ENCODE data around the gene MAN1A2. TPM values are rescaled to one million over a fixed set of nuclear protein-coding genes. Genes with fewer than 3 reads are reported as not detected.

MAN1A2 gene
- total RNA-seq, 1 donor from 2014 or later: 43.5 TPM

DNA sequence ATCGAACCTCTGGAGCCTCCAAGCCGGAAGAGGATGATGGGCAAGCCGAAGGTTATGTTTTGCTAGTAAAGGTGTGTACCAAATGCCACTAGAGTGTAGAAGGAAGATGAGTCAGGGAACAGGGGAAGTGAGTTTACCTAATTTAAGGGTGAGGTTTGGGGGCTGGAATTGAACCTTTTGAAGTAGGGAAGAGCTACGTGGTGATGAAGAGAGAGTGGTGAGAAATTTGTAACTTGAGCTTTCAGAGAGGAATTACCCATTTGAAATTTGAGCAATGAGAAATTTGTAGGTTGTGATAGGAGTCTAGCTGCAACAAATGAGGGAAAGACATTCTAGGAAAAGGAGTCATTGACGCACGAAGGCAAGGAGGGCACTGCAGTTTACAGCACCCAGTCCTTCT lies 168.6 kb downstream of the MAN1A2 start:
- Mint-ChIP-seq H3K36me3 (ENCODE audit: low read depth, unreplicated experiment) (no peaks in the 10 kb centered on the region), H3K27me3 (ENCODE audit: low read depth, unreplicated experiment) (no peaks in the 10 kb centered on the region), H3K4me1 (ENCODE audit: low read depth, unreplicated experiment) (no peaks in the 10 kb centered on the region), H3K27ac (ENCODE audit: unreplicated experiment) (no peak overlapping the region), H3K4me3 (ENCODE audit: unreplicated experiment) (no peak overlapping the region), H3K9me3 (ENCODE audit: unreplicated experiment) (no peaks in the 10 kb centered on the region)
- no peak overlapping the region for H2AFZ ChIP-seq (ENCODE audit: low read depth, low read length)
- no peak overlapping the region for H3K9ac ChIP-seq (ENCODE audit: low read length)
- TF ChIP-seq EZH2 (IDR thresholded peaks at IDR 0.05; ENCODE audit: insufficient read depth, low read length): no peak
- TF ChIP-seq, protein P1, sequence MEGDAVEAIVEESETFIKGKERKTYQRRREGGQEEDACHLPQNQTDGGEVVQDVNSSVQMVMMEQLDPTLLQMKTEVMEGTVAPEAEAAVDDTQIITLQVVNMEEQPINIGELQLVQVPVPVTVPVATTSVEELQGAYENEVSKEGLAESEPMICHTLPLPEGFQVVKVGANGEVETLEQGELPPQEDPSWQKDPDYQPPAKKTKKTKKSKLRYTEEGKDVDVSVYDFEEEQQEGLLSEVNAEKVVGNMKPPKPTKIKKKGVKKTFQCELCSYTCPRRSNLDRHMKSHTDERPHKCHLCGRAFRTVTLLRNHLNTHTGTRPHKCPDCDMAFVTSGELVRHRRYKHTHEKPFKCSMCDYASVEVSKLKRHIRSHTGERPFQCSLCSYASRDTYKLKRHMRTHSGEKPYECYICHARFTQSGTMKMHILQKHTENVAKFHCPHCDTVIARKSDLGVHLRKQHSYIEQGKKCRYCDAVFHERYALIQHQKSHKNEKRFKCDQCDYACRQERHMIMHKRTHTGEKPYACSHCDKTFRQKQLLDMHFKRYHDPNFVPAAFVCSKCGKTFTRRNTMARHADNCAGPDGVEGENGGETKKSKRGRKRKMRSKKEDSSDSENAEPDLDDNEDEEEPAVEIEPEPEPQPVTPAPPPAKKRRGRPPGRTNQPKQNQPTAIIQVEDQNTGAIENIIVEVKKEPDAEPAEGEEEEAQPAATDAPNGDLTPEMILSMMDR (IDR thresholded peaks at IDR 0.05; ENCODE audit: insufficient read depth, low read depth, low read length): no peak
- no peak for FAIRE-seq
- no peak overlapping the region for H3K4me3 ChIP-seq (ENCODE audit: insufficient read depth, low read depth, low read length)
- no peak overlapping the region for H3K4me2 ChIP-seq (ENCODE audit: low read length)
- no peak overlapping the region for H3K27ac ChIP-seq (ENCODE audit: low read depth, low read length)
- no peak for DNase-seq (ENCODE audit: low read depth)
- no peaks in the 10 kb centered on the region for H3K9me3 ChIP-seq (ENCODE audit: insufficient read depth, low read depth, low read length)
- H4K20me1 ChIP-seq (ENCODE audit: insufficient read depth, low read length): no peaks in the 10 kb centered on the region
- H3K27me3 ChIP-seq (ENCODE audit: insufficient read depth, low read length): peaks cover 2% of the 10 kb centered on the region
- no peaks in the 10 kb centered on the region for H3K79me2 ChIP-seq (ENCODE audit: insufficient read depth, low read length)
- H3K36me3 ChIP-seq (ENCODE audit: insufficient read depth, low read length): no peaks in the 10 kb centered on the region
- no peaks in the 10 kb centered on the region for H3K4me1 ChIP-seq (ENCODE audit: insufficient read depth, low read length)

DNA sequence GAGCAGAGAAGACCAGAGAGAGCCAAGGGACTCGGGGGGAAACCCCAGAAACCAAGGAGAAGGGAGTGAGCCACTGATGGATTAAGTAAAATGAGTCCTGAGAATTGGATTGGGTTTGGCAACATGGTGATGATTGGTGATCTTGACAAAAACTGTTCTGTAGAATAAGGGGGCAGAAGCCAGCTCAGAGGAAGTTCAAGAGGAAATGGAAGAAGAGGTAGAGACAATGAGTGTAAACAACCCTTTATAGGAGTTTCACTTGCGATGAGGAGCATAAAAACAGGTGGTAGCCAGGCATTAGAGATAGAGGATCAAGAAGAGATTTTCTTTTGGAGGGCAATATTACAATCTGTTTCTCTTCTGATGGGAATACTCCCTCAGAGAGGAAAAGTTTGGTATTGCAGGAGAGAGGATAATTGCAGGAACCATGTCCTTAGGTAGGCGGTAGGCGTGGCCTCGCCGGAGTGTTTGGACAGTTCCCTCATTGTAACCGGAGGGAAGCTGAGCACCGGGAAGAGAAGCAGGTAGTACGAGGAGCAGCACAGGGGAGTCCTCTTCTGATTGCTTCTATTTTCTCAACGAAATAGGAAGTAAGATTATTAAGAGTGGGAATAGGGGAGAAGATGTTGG lies 170.2 kb downstream of the MAN1A2 start:
- no peak for FAIRE-seq
- Mint-ChIP-seq H3K4me1 (ENCODE audit: low read depth, unreplicated experiment) (no peaks in the 10 kb centered on the region), H3K36me3 (ENCODE audit: low read depth, unreplicated experiment) (no peaks in the 10 kb centered on the region), H3K27me3 (ENCODE audit: low read depth, unreplicated experiment) (no peaks in the 10 kb centered on the region), H3K4me3 (ENCODE audit: unreplicated experiment) (no peak overlapping the region), H3K9me3 (ENCODE audit: unreplicated experiment) (no peaks in the 10 kb centered on the region), H3K27ac (ENCODE audit: unreplicated experiment) (no peak overlapping the region)
- Histone ChIP-seq H3K4me2 (ENCODE audit: low read length) (no peak overlapping the region), H3K79me2 (ENCODE audit: insufficient read depth, low read length) (no peaks in the 10 kb centered on the region), H4K20me1 (ENCODE audit: insufficient read depth, low read length) (no peaks in the 10 kb centered on the region), H3K9ac (ENCODE audit: low read length) (no peak overlapping the region), H3K9me3 (ENCODE audit: insufficient read depth, low read depth, low read length) (no peaks in the 10 kb centered on the region), H2AFZ (ENCODE audit: low read depth, low read length) (no peak overlapping the region), H3K27me3 (ENCODE audit: insufficient read depth, low read length) (peaks cover 2% of the 10 kb centered on the region), H3K4me3 (ENCODE audit: insufficient read depth, low read depth, low read length) (no peak overlapping the region), H3K4me1 (ENCODE audit: insufficient read depth, low read length) (no peaks in the 10 kb centered on the region), H3K27ac (ENCODE audit: low read depth, low read length) (no peak overlapping the region), H3K36me3 (ENCODE audit: insufficient read depth, low read length) (no peaks in the 10 kb centered on the region)
- no peak for TF ChIP-seq EZH2 (IDR thresholded peaks at IDR 0.05; ENCODE audit: insufficient read depth, low read length)
- TF ChIP-seq, protein P1 (IDR thresholded peaks at IDR 0.05; ENCODE audit: insufficient read depth, low read depth, low read length): no peak
- no peak for DNase-seq (ENCODE audit: low read depth)

DNA sequence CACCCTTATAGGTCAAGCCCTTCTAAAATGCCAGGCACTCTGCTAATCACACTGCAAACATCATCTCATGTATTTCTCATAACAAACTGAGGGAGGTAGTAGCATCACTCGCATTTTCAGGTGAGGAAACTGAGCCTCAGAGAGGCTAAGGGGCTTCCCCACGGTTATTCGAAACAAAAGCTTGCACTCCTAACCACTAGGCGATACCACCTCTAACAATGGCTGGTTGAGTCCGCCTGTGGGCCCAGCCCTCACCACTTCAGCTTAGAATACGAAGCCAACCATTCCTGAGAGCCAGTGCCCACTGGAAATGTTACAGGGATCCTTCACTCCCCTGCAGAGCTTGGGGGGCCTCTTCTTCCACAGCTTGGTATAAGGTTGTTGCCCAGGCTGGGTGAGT lies 173.3 kb downstream of the MAN1A2 start:
- no peaks in the 10 kb centered on the region for H3K4me1 ChIP-seq (ENCODE audit: insufficient read depth, low read length)
- no peak overlapping the region for H3K4me3 ChIP-seq (ENCODE audit: insufficient read depth, low read depth, low read length)
- DNase-seq (ENCODE audit: low read depth) (no peak), FAIRE-seq (no peak)
- H3K4me3 Mint-ChIP-seq (ENCODE audit: unreplicated experiment): no peak overlapping the region
- no peaks in the 10 kb centered on the region for H3K36me3 ChIP-seq (ENCODE audit: insufficient read depth, low read length)
- H3K36me3 Mint-ChIP-seq (ENCODE audit: low read depth, unreplicated experiment): no peaks in the 10 kb centered on the region
- no peak overlapping the region for H3K27ac ChIP-seq (ENCODE audit: low read depth, low read length)
- no peak overlapping the region for H3K4me2 ChIP-seq (ENCODE audit: low read length)
- TF ChIP-seq EZH2 (IDR thresholded peaks at IDR 0.05; ENCODE audit: insufficient read depth, low read length): no peak
- TF ChIP-seq, protein P1 (IDR thresholded peaks at IDR 0.05; ENCODE audit: insufficient read depth, low read depth, low read length): no peak
- no peaks in the 10 kb centered on the region for H4K20me1 ChIP-seq (ENCODE audit: insufficient read depth, low read length)
- no peaks in the 10 kb centered on the region for H3K4me1 Mint-ChIP-seq (ENCODE audit: low read depth, unreplicated experiment)
- H3K27me3 ChIP-seq (ENCODE audit: insufficient read depth, low read length): peaks cover 2% of the 10 kb centered on the region
- H3K9me3 Mint-ChIP-seq (ENCODE audit: unreplicated experiment): no peaks in the 10 kb centered on the region
- H3K79me2 ChIP-seq (ENCODE audit: insufficient read depth, low read length): no peaks in the 10 kb centered on the region
- H2AFZ ChIP-seq (ENCODE audit: low read depth, low read length): no peak overlapping the region
- H3K9me3 ChIP-seq (ENCODE audit: insufficient read depth, low read depth, low read length): no peaks in the 10 kb centered on the region
- no peak overlapping the region for H3K9ac ChIP-seq (ENCODE audit: low read length)
- H3K27me3 Mint-ChIP-seq (ENCODE audit: low read depth, unreplicated experiment): peaks cover 5% of the 10 kb centered on the region
- no peak overlapping the region for H3K27ac Mint-ChIP-seq (ENCODE audit: unreplicated experiment)
